Measurements from ENCODE around the gene TRIM24.
"Not testable (repeated sequence)": the region's sequence is repeated elsewhere in the genome, so short reads cannot be mapped to it uniquely, and the experiment has no call there.

Gene TRIM24

DNA sequence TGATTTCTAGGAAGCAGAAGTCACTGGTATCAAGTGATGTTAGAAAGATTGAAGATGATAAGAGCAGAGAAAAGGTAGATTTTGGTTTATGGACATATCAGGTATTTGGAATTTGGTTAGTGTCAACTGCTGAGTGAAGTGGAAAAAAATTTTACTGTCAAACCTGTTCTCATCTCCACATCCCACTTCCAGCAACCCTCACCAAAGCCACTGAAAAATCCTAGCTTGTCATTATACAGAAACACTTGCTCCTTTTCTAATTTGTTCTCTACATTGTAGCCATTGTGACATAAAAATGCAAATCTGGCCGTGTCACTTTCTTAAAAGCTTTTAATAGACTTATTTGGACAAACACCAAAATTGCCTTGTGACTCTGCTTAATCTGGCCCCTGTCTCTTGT lies 54.0 kb downstream of the TRIM24 start:
- H3K27me3 Mint-ChIP-seq = no peaks in the 10 kb centered on the region
- no peaks in the 10 kb centered on the region for H3K9me3 Mint-ChIP-seq
- no peak overlapping the region for H3K4me3 Mint-ChIP-seq
- H3K27ac Mint-ChIP-seq = no peak overlapping the region
- ATAC-seq (replicated peaks) (no peak), DNase-seq (no peak)
- H3K36me3 Mint-ChIP-seq (ENCODE audit: insufficient read depth) = peaks cover 28% of the 10 kb centered on the region
- peaks cover 0 to 3% of the 10 kb centered on the region in 2 donors for H3K4me1 Mint-ChIP-seq (ENCODE audit: low read depth in 2 of 2)

DNA sequence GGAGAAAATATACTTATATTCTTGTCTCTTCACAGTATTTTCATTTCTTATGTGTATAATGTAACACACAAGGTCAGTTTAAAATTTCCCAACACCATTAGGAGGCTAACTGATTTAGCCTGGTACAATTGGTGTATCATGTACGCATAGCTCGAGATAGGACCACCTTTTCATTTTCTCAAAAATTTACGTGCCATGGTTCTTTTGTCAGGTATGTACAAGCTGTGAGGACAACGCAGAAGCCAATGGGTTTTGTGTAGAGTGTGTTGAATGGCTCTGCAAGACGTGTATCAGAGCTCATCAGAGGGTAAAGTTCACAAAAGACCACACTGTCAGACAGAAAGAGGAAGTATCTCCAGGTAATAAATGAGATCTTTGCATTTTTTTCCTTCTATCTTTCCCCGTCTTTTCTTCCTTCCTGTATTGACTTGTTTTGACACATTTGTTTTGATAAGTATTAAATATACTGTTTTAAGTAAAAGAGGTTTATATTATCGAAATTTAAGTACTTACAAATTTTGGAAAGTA lies 55.0 kb downstream of the TRIM24 start:
- peaks cover 31% of the 10 kb centered on the region for H3K36me3 Mint-ChIP-seq (ENCODE audit: insufficient read depth)
- no peak overlapping the region for H3K4me3 Mint-ChIP-seq
- DNase-seq (no peak), ATAC-seq (replicated peaks) (no peak)
- H3K27me3 Mint-ChIP-seq = no peaks in the 10 kb centered on the region
- H3K9me3 Mint-ChIP-seq = no peaks in the 10 kb centered on the region
- peaks cover 0 to 3% of the 10 kb centered on the region in 2 donors for H3K4me1 Mint-ChIP-seq (ENCODE audit: low read depth in 2 of 2)
- H3K27ac Mint-ChIP-seq = peak overlapping the region in 1 of 2 donors; percentile 0

GRCh38 chr7:138519061-138519798 lies 59.2 kb downstream of the TRIM24 start:
- ATAC-seq (replicated peaks) (no peak), DNase-seq (no peak)
- peaks cover 0 to 7% of the 10 kb centered on the region in 2 donors for H3K9me3 Mint-ChIP-seq
- no peaks in the 10 kb centered on the region for H3K27me3 Mint-ChIP-seq
- no peaks in the 10 kb centered on the region for H3K4me1 Mint-ChIP-seq (ENCODE audit: low read depth in 2 of 2)
- peaks cover 20% of the 10 kb centered on the region for H3K36me3 Mint-ChIP-seq (ENCODE audit: insufficient read depth)
- H3K27ac Mint-ChIP-seq = no peak overlapping the region
- no peak overlapping the region for H3K4me3 Mint-ChIP-seq

DNA sequence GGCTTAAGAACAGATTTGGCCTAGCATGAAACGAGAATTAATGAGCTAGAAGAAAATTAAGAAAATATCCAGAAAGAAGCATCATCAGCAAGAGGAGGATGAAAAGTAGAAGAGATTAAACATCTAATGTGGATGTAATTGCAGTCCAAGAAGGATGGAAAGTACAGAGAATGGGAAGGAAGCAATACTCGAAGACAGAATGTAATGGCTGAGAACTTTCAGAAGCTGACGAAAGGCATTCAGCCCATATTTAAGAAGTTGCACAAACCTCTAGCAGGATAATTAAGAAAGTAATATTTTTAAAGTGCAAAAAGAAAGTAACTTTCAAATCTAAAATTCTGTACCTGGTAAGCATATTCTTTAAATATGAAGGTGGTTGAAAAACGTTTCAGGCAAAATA lies 60.7 kb downstream of the TRIM24 start:
- Mint-ChIP-seq H3K4me1 (ENCODE audit: low read depth in 2 of 2) (no peaks in the 10 kb centered on the region), H3K27me3 (no peaks in the 10 kb centered on the region), H3K9me3 (peaks cover 0 to 7% of the 10 kb centered on the region in 2 donors), H3K4me3 (no peak overlapping the region), H3K27ac (no peak overlapping the region), H3K36me3 (ENCODE audit: insufficient read depth) (peaks cover 20% of the 10 kb centered on the region)
- DNase-seq (no peak), ATAC-seq (replicated peaks) (no peak)

DNA sequence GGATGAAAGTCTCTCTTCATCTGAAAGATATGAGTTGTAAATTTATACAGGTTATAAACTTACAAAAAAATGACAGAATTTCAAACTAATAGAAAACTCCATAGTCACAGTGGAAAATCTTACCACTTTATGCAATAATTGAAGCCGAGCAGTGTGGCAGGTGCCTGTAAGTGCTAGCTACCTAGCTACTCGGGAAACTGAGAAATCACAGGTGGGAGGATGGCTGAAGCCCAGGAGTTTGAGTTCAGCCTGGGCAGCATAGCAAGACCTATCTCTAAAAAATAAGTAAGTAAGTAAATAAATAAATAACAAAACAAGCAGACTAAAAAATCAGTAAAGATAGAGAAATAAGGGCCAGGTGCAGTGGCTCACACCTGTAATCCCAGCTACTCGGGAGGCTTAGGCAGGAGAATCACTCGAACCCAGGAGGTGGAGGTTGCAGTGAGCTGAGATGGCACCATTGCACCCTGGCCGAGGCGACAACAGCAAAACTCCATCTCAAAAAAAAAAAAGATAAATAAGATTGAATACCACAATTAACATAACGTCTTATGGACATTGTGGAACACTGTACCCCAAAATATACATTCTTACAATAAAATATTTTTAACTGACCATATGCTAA lies 61.9 kb downstream of the TRIM24 start:
- no peak overlapping the region for H3K27ac Mint-ChIP-seq

GRCh38 chr7:138524259-138524658 lies 64.2 kb downstream of the TRIM24 start:
- Mint-ChIP-seq H3K27me3 (no peaks in the 10 kb centered on the region), H3K4me3 (no peak overlapping the region), H3K27ac (no peak overlapping the region), H3K4me1 (ENCODE audit: low read depth in 2 of 2) (no peaks in the 10 kb centered on the region), H3K36me3 (ENCODE audit: insufficient read depth) (peaks cover 12% of the 10 kb centered on the region), H3K9me3 (peaks cover 4 to 7% of the 10 kb centered on the region in 2 donors)
- ATAC-seq (replicated peaks) (no peak), DNase-seq (no peak)

More for the DNA sequence above, 61.9 kb downstream of the TRIM24 start:
- Mint-ChIP-seq H3K36me3 (ENCODE audit: insufficient read depth) (peaks cover 24% of the 10 kb centered on the region), H3K27me3 (no peaks in the 10 kb centered on the region), H3K9me3 (peaks cover 0 to 7% of the 10 kb centered on the region in 2 donors), H3K4me3 (no peak overlapping the region), H3K4me1 (ENCODE audit: low read depth in 2 of 2) (no peaks in the 10 kb centered on the region)
- DNase-seq (no peak), ATAC-seq (replicated peaks) (no peak)

- H3K9me3 Mint-ChIP-seq = peaks cover 2 to 4% of the 10 kb centered on the region in 2 donors
- H3K36me3 Mint-ChIP-seq (ENCODE audit: insufficient read depth) = peaks cover 7% of the 10 kb centered on the region
- no peak for ATAC-seq (replicated peaks)
- H3K27me3 Mint-ChIP-seq = no peaks in the 10 kb centered on the region
- no peak overlapping the region for H3K27ac Mint-ChIP-seq
- DNase-seq = no peak
- no peaks in the 10 kb centered on the region for H3K4me1 Mint-ChIP-seq (ENCODE audit: low read depth in 2 of 2)
- H3K4me3 Mint-ChIP-seq = no peak overlapping the region
These were observed 65.7 kb downstream of the TRIM24 start for GRCh38 chr7:138525757-138526156.

GRCh38 chr7:138527746-138528223 lies 67.7 kb downstream of the TRIM24 start:
- Mint-ChIP-seq H3K36me3 (ENCODE audit: insufficient read depth) (peaks cover 7% of the 10 kb centered on the region), H3K4me3 (no peak overlapping the region), H3K27me3 (no peaks in the 10 kb centered on the region), H3K9me3 (peaks cover 0 to 4% of the 10 kb centered on the region in 2 donors), H3K27ac (no peak overlapping the region), H3K4me1 (ENCODE audit: low read depth in 2 of 2) (no peaks in the 10 kb centered on the region)
- DNase-seq (peak in 1 of 3 experiments; percentile 1), ATAC-seq (replicated peaks) (no peak)

DNA sequence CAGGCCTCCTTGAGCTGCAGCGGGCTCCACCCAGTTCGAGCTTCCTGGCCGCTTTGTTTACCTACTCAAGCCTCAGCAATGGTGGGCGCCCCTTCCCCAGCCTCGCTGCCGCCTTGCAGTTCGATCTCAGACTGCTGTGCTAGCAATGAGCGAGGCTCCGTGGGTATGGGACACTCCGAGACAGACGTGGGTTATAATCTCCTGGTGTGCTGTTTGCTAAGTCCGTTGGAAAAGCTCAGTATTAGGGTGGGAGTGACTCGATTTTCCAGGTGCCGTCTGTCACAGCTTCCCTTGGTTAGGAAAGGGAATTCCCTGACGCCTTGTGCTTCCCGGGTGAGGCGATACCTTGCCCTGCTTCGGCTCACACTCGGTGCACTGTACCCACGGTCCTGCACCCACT lies 76.8 kb downstream of the TRIM24 start:
- not testable (repeated sequence) for ATAC-seq (replicated peaks); H3K4me3 Mint-ChIP-seq; DNase-seq; H3K27me3 Mint-ChIP-seq; H3K9me3 Mint-ChIP-seq; H3K27ac Mint-ChIP-seq
- Mint-ChIP-seq H3K36me3 (ENCODE audit: insufficient read depth) (peaks cover 10% of the 10 kb centered on the region), H3K4me1 (ENCODE audit: low read depth in 2 of 2) (peaks cover 8 to 25% of the 10 kb centered on the region in 2 donors)

DNA sequence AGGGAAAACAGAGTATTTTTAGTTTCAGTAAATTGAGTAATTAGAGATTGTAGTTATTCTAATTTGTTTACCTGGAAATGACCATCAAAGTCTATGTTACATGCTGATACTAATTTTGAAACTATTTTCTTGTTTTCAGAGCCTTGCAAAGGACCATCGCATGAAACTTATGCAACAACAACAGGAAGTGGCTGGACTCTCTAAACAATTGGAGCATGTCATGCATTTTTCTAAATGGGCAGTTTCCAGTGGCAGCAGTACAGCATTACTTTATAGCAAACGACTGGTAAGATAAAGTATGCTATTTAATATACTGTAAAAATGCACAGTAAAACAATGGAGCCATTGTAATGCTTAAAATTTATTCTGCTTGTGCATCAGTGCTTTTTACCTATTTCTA lies 78.5 kb downstream of the TRIM24 start:
- H3K27me3 Mint-ChIP-seq = no peaks in the 10 kb centered on the region
- DNase-seq = no peak
- no peak overlapping the region for H3K27ac Mint-ChIP-seq
- peaks cover 9 to 26% of the 10 kb centered on the region in 2 donors for H3K4me1 Mint-ChIP-seq (ENCODE audit: low read depth in 2 of 2)
- H3K9me3 Mint-ChIP-seq = peaks cover 0 to 2% of the 10 kb centered on the region in 2 donors
- no peak overlapping the region for H3K4me3 Mint-ChIP-seq
- peaks cover 10% of the 10 kb centered on the region for H3K36me3 Mint-ChIP-seq (ENCODE audit: insufficient read depth)
- ATAC-seq (replicated peaks) = no peak

GRCh38 chr7:138538997-138539644 lies 79.1 kb downstream of the TRIM24 start:
- Mint-ChIP-seq H3K4me3 (no peak overlapping the region), H3K27ac (no peak overlapping the region), H3K36me3 (ENCODE audit: insufficient read depth) (peaks cover 10% of the 10 kb centered on the region), H3K9me3 (peaks cover 0 to 1% of the 10 kb centered on the region in 2 donors), H3K27me3 (no peaks in the 10 kb centered on the region), H3K4me1 (ENCODE audit: low read depth in 2 of 2) (peaks cover 7 to 21% of the 10 kb centered on the region in 2 donors)
- DNase-seq (no peak), ATAC-seq (replicated peaks) (no peak)

- Mint-ChIP-seq H3K4me1 (ENCODE audit: low read depth in 2 of 2) (peaks cover 6 to 10% of the 10 kb centered on the region in 2 donors), H3K27ac (no peak overlapping the region), H3K4me3 (no peak overlapping the region), H3K36me3 (ENCODE audit: insufficient read depth) (peaks cover 10% of the 10 kb centered on the region), H3K27me3 (no peaks in the 10 kb centered on the region), H3K9me3 (peaks cover 0 to 1% of the 10 kb centered on the region in 2 donors)
- no peak for DNase-seq
- ATAC-seq (replicated peaks) = peak; percentile 8
These were observed 82.1 kb downstream of the TRIM24 start for GRCh38 chr7:138542183-138542582.

- no peak for DNase-seq
- Mint-ChIP-seq H3K9me3 (peaks cover 0 to 1% of the 10 kb centered on the region in 2 donors), H3K4me1 (ENCODE audit: low read depth in 2 of 2) (peaks cover 6 to 10% of the 10 kb centered on the region in 2 donors), H3K4me3 (no peak overlapping the region), H3K27me3 (no peaks in the 10 kb centered on the region), H3K27ac (no peak overlapping the region), H3K36me3 (ENCODE audit: insufficient read depth) (peaks cover 7% of the 10 kb centered on the region)
- no peak for ATAC-seq (replicated peaks)
These were observed 83.7 kb downstream of the TRIM24 start for GRCh38 chr7:138543739-138544138.
